Type B pancreatic cell (in vitro differentiated cells): Measurements from ENCODE around the gene COLGALT1. TPM values are rescaled to one million over a fixed set of nuclear protein-coding genes. Genes with fewer than 3 reads are reported as not detected.

Source experiments
- DNase-seq: peaks from one replicate; pipeline ENCODE4 v3.0.0; 2021; ENCODE audit warnings: mixed read lengths; ENCODE audit not compliant: unreplicated experiment; ENCODE audit errors: extremely low spot score
- H3K27ac Mint-ChIP-seq: 2 replicates; pipeline ENCODE4 v1.8.0; 2021; ENCODE audit warnings: mild to moderate bottlenecking, mixed read lengths
- H3K27me3 Mint-ChIP-seq: 2 replicates; pipeline ENCODE4 v1.8.0; 2021; ENCODE audit warnings: mixed read lengths
- H3K36me3 Mint-ChIP-seq: 2 replicates; pipeline ENCODE4 v1.8.0; 2021; ENCODE audit warnings: mixed read lengths
- H3K4me1 Mint-ChIP-seq: one replicate; pipeline ENCODE4 v1.8.0; 2021; ENCODE audit warnings: mixed read lengths; ENCODE audit not compliant: unreplicated experiment
- H3K4me3 Mint-ChIP-seq: 2 replicates; pipeline ENCODE4 v1.8.0; 2021; ENCODE audit warnings: mild to moderate bottlenecking, mixed read lengths
- H3K9me3 Mint-ChIP-seq: 2 replicates; pipeline ENCODE4 v1.8.0; 2021; ENCODE audit warnings: mixed read lengths
- total RNA-seq: library from RNA; stranded (reverse); gene quantifications from 2 replicates; pipeline ENCODE4 v1.2.1, GENCODE V29; 2021; ENCODE audit warnings: low replicate concordance
- TF ChIP-seq, protein P1 (sequence below): fragments of 200-600 bp; sonication (generic); conservative IDR thresholded peaks from 2 replicates; pipeline ENCODE4 v1.5.0; 2021; ENCODE audit warnings: antibody characterized with exemption, mild to moderate bottlenecking

COLGALT1 gene
- total RNA-seq, 1 donor from 2014 or later: 73.7 TPM

DNA sequence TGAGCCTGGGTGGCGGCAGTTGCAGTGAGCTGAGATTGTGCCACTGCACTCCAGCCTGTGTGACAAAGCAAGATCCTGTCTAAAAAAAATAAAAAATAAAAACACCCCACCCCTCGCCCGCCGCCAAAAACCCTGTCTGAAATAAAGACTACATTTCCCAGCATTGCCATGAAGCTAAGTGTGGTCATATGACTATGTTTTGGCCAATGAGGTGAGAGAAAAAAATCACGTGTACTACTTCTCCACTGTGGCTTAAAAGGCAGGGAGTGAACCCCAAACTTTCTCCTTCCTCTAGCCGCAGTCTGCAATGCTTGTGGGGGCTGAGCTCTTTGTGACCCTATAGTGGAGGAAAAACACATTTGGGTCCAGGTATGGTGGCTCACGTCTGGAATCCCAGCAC is 54.9 kb downstream of the COLGALT1 start:
- Mint-ChIP-seq H3K4me1 (no peaks in the 10 kb centered on the region), H3K27me3 (peaks cover 4% of the 10 kb centered on the region), H3K4me3 (no peak overlapping the region), H3K9me3 (no peaks in the 10 kb centered on the region), H3K36me3 (no peaks in the 10 kb centered on the region), H3K27ac (no peak overlapping the region)
- TF ChIP-seq, protein P1, sequence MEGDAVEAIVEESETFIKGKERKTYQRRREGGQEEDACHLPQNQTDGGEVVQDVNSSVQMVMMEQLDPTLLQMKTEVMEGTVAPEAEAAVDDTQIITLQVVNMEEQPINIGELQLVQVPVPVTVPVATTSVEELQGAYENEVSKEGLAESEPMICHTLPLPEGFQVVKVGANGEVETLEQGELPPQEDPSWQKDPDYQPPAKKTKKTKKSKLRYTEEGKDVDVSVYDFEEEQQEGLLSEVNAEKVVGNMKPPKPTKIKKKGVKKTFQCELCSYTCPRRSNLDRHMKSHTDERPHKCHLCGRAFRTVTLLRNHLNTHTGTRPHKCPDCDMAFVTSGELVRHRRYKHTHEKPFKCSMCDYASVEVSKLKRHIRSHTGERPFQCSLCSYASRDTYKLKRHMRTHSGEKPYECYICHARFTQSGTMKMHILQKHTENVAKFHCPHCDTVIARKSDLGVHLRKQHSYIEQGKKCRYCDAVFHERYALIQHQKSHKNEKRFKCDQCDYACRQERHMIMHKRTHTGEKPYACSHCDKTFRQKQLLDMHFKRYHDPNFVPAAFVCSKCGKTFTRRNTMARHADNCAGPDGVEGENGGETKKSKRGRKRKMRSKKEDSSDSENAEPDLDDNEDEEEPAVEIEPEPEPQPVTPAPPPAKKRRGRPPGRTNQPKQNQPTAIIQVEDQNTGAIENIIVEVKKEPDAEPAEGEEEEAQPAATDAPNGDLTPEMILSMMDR: no peak
- no peak for DNase-seq

DNA sequence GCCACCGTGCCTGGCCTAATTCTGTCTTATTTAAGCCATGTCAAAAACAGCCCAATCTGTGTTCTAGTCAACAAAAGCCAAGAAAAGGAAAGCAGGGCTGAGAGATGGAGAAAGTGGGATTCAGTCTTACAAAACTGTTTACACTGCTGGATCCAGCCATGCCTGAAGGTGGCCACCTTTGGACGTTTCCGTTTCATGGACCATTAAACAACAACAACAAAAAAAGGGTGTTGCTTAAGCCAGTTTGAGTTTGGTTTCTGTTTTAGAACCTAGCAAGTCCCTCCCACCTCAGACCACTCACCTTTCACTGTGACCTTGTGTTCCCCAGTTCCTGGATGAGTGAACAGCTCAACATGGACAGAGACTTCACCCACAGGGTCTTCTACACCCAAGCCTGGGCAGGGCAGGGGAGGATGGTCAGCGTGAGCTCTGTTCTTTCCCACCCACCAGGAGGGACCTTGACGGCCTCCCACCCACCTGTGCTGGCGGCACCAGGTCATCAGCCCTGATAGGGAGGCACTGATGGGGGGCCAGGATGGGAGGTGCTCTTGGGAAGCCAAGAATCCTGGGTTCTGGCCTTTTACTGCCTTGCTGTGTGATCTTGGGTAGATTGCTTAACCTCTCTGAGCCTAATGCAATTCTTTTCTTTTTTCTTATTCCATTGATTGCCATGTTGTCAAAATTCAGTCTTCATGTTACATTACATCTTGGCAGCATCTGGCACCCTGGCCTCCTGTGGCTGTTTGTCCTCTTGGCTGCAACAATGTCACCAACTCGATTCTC is 56.2 kb downstream of the COLGALT1 start:
- no peaks in the 10 kb centered on the region for H3K9me3 Mint-ChIP-seq
- TF ChIP-seq, protein P1: no peak
- peaks cover 4% of the 10 kb centered on the region for H3K27me3 Mint-ChIP-seq
- no peaks in the 10 kb centered on the region for H3K36me3 Mint-ChIP-seq
- no peak for DNase-seq
- no peak overlapping the region for H3K27ac Mint-ChIP-seq
- no peaks in the 10 kb centered on the region for H3K4me1 Mint-ChIP-seq
- H3K4me3 Mint-ChIP-seq: no peak overlapping the region

DNA sequence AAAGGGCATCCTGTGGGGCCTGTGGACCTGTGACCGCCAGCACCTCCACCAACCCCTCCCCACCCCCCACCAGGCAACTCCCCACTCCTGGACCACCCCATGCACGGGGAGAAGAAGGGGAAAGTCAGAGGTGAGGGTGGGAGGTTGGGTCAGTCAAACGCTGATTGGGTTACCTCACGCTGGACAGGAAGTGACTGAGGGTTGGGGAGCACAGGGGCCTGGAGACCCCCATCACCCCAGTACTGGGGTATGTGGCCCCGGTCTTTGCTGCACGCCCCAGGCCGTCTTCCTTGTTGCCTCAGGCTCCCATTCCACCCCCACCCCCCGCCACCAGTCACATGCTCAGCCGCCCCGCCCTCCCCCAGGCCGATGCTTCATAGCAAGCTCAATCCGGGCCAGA is 59.0 kb downstream of the COLGALT1 start:
- Mint-ChIP-seq H3K27me3 (peaks cover 8% of the 10 kb centered on the region), H3K27ac (no peak overlapping the region), H3K4me3 (no peak overlapping the region), H3K36me3 (no peaks in the 10 kb centered on the region), H3K9me3 (no peaks in the 10 kb centered on the region), H3K4me1 (no peaks in the 10 kb centered on the region)
- no peak for DNase-seq
- TF ChIP-seq, protein P1: no peak

DNA sequence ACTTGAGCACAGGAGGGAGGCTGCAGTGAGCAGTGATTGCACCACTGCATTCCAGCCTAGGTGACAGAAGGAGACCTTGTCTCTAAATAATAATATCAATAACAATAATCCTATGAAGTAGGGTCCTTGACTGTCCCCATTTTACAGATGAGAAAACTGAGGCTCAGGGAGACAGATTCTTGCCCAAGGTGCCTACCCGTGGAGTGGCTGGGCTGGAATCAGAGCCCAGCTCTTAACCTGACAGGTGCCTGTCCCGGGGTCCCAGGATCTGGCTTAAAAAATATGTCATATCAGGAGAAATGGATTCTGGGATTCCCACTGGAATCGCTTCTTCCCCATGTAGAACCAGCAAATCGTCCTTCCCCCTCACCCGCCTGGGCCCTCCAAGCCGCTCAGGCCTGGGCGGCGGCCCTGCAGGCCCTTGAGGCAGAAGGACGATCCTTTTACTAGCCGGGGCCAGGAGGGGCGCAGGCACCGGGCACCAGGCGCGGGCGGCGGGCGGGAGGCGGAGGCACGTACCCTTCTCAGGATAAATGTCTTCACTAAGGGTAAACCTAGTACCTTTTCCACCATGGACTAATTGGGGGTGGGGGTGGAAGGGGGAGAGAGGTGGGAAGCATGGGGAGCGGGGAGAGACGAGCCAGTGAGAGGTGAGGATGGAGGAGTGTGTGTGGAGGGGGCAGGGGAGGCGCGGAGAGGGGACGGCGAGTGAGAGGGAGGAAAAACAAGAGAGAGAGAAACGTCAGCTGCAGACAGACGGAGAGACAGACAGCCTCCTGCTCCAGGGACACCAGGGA is 60.6 kb downstream of the COLGALT1 start:
- Mint-ChIP-seq H3K27ac (no peak overlapping the region), H3K4me3 (peak overlapping the region; percentile 52), H3K36me3 (no peaks in the 10 kb centered on the region), H3K27me3 (peaks cover 8% of the 10 kb centered on the region), H3K4me1 (no peaks in the 10 kb centered on the region), H3K9me3 (no peaks in the 10 kb centered on the region)
- no peak for DNase-seq
- TF ChIP-seq, protein P1: no peak

GRCh38 chr19:17616686-17616960 is 61.2 kb downstream of the COLGALT1 start:
- Mint-ChIP-seq H3K4me1 (no peaks in the 10 kb centered on the region), H3K27me3 (peaks cover 8% of the 10 kb centered on the region), H3K4me3 (peak overlapping the region; percentile 52), H3K9me3 (no peaks in the 10 kb centered on the region), H3K27ac (no peak overlapping the region), H3K36me3 (no peaks in the 10 kb centered on the region)
- TF ChIP-seq, protein P1: no peak
- DNase-seq: no peak
